SK-N-SH (cell line): ENCODE results near the gene C1orf232. TPM values are rescaled to one million over a fixed set of nuclear protein-coding genes. Genes with fewer than 3 reads are reported as not detected.

ENCODE experiments used
- CTCF ChIA-PET: fragments of 300-600, 350-600 bp; formaldehyde crosslinking; extraction: SDS; loops from one replicate; lab custom pipeline; 2021; lab: Yijun Ruan, JAX
- POLR2A ChIA-PET: fragments of 350-600 bp; sonication (Branson Sonifier 250); formaldehyde crosslinking; extraction: SDS; loops from one replicate; lab custom pipeline; 2020; ENCODE audit warnings: antibody characterized with exemption, inconsistent platforms; lab: Yijun Ruan, JAX
- DNase-seq: peaks from one replicate; pipeline ENCODE4 v3.0.0; 2012
- H2AFZ ChIP-seq: fragments of 200-600 bp; sonication (generic); 2 replicates; pipeline ENCODE4 v1.8.1; 2016; ENCODE audit warnings: antibody characterized with exemption, mild to moderate bottlenecking, low read depth
- H3F3A ChIP-seq: fragments of 200-600 bp; sonication (generic); replicated peaks from 2 replicates; pipeline ENCODE3; 2016; ENCODE audit warnings: antibody characterized with exemption, mild to moderate bottlenecking; ENCODE audit not compliant: insufficient read depth
- H3K27ac ChIP-seq, 2 experiments: fragments of 200-500 bp in 1 of 2; fragments of 200-600 bp in 1 of 2; sonication (Bioruptor generic) in 1 of 2; sonication (generic), shearing (Covaris generic) in 1 of 2; 2 replicates each; pipeline versions ENCODE4 v1.5.1 to v1.6.1; 2014 to 2016; ENCODE audit warnings: low read depth in 2 of 2, inconsistent platforms in 1 of 2, low read length in 1 of 2, mild to moderate bottlenecking in 1 of 2, mixed read lengths in 1 of 2
- H3K27me3 ChIP-seq: fragments of 200-600 bp; sonication (generic), shearing (Covaris generic); 2 replicates; pipeline ENCODE4 v1.6.1; 2016; ENCODE audit warnings: mixed run types; ENCODE audit not compliant: insufficient read depth
- H3K36me3 ChIP-seq, 2 experiments: fragments of 200-500 bp in 1 of 2; fragments of 200-600 bp in 1 of 2; sonication (Bioruptor generic) in 1 of 2; sonication (generic) in 1 of 2; replicated peaks in 1 of 2; 2 replicates each; pipeline versions ENCODE3 to v1.5.1; 2014 to 2016; ENCODE audit warnings: low read length in 1 of 2, mild to moderate bottlenecking in 1 of 2; ENCODE audit not compliant: insufficient read depth in 2 of 2, control insufficient read depth in 1 of 2
- H3K4me1 ChIP-seq, 2 experiments: fragments of 200-500 bp in 1 of 2; fragments of 200-600 bp in 1 of 2; sonication (Bioruptor generic) in 1 of 2; sonication (generic), shearing (Covaris generic) in 1 of 2; 2 replicates each; pipeline versions ENCODE4 v1.5.1 to v1.6.1; 2014 to 2016; ENCODE audit warnings: low read depth in 1 of 2, low read length in 1 of 2, mixed run types in 1 of 2; ENCODE audit not compliant: insufficient read depth in 2 of 2, control insufficient read depth in 1 of 2
- H3K4me2 ChIP-seq: fragments of 200-600 bp; sonication (generic), shearing (Covaris generic); 2 replicates; pipeline ENCODE4 v1.6.1; 2017; ENCODE audit warnings: mixed run types
- H3K4me3 ChIP-seq, 2 experiments: fragments of 200-500 bp in 1 of 2; fragments of 200-600 bp in 1 of 2; sonication (Bioruptor generic) in 1 of 2; sonication (generic), shearing (Covaris generic) in 1 of 2; 2 replicates each; pipeline versions ENCODE4 v1.5.1 to v1.8.1; 2014 to 2016; ENCODE audit warnings: low read depth in 2 of 2, inconsistent platforms in 1 of 2, low read length in 1 of 2, mild to moderate bottlenecking in 1 of 2, mixed read lengths in 1 of 2, moderate library complexity in 1 of 2
- H3K79me2 ChIP-seq: fragments of 200-600 bp; sonication (generic); 2 replicates; pipeline ENCODE4 v1.8.1; 2017; ENCODE audit warnings: mild to moderate bottlenecking; ENCODE audit not compliant: insufficient read depth
- H3K9ac ChIP-seq: fragments of 200-600 bp; sonication (generic); 2 replicates; pipeline ENCODE4 v1.6.1; 2017; ENCODE audit warnings: mixed run types
- H3K9me2 ChIP-seq: fragments of 200-600 bp; sonication (generic); 2 replicates; pipeline ENCODE4 v1.6.1; 2017; ENCODE audit warnings: mixed run types
- H3K9me3 ChIP-seq: fragments of 200-600 bp; sonication (generic); 2 replicates; pipeline ENCODE4 v1.6.1; 2017; ENCODE audit warnings: mixed run types, mild to moderate bottlenecking, moderate library complexity
- H4K20me1 ChIP-seq: fragments of 200-600 bp; sonication (generic); 2 replicates; pipeline ENCODE4 v1.6.1; 2017; ENCODE audit warnings: mild to moderate bottlenecking, mixed run types; ENCODE audit not compliant: insufficient read depth
- CHD2 ChIP-seq: fragments of 150-350 bp; IDR thresholded peaks from 2 replicates; pipeline ENCODE4 v1.6.1; 2018; ENCODE audit warnings: low read length; ENCODE audit not compliant: partially characterized antibody
- CTCF ChIP-seq: fragments of 200-600 bp; sonication (generic); IDR thresholded peaks from 2 replicates; pipeline ENCODE4 v1.6.1; 2017; ENCODE audit warnings: antibody characterized with exemption, mild to moderate bottlenecking, moderate library complexity
- EP300 ChIP-seq, 2 experiments: IDR thresholded peaks; 2 replicates each; pipeline versions ENCODE4 v1.4.0 to v1.6.1; 2012; ENCODE audit warnings: borderline replicate concordance in 1 of 2, low read depth in 1 of 2, low read length in 1 of 2
- EZH2phosphoT487 ChIP-seq: fragments of 200-600 bp; sonication (generic); IDR thresholded peaks from 2 replicates; pipeline ENCODE4 v1.6.1; 2017; ENCODE audit warnings: low read depth, mixed run types, mild to moderate bottlenecking, antibody characterized with exemption, moderate library complexity, borderline replicate concordance
- FOXJ3 ChIP-seq: sonication (generic); formaldehyde crosslinking; IDR thresholded peaks from 2 replicates; pipeline ENCODE4 v1.5.1; 2020; ENCODE audit warnings: mild to moderate bottlenecking, missing genetic modification reagents
- FOXM1 ChIP-seq: IDR thresholded peaks from 2 replicates; pipeline ENCODE4 v1.4.0; 2012; ENCODE audit warnings: low read depth, mild to moderate bottlenecking
- GABPA ChIP-seq: IDR thresholded peaks from 2 replicates; pipeline ENCODE4 v1.4.0; 2012; ENCODE audit warnings: low read depth, mild to moderate bottlenecking
- JUND ChIP-seq: IDR thresholded peaks from 2 replicates; pipeline ENCODE4 v1.4.0; 2012
- MXI1 ChIP-seq: IDR thresholded peaks from 2 replicates; pipeline ENCODE4 v1.6.1; 2012; ENCODE audit warnings: mild to moderate bottlenecking, low read depth, low read length, improper control_type of control experiment
- PBX3 ChIP-seq: IDR thresholded peaks from 2 replicates; pipeline ENCODE4; 2012
- RAD21 ChIP-seq: IDR thresholded peaks from 2 replicates; pipeline ENCODE4 v1.6.1; 2012; ENCODE audit warnings: mild to moderate bottlenecking, low read length
- RCOR1 ChIP-seq: fragments of 150-350 bp; IDR thresholded peaks from 2 replicates; pipeline ENCODE4 v1.6.1; 2017; ENCODE audit warnings: antibody characterized with exemption, low read length
- TCF12 ChIP-seq: IDR thresholded peaks from 2 replicates; pipeline ENCODE4 v1.4.0; 2012
- TEAD4 ChIP-seq: IDR thresholded peaks from 2 replicates; pipeline ENCODE4 v1.4.0; 2012; ENCODE audit warnings: mild to moderate bottlenecking, borderline replicate concordance; ENCODE audit not compliant: insufficient read depth
- USF1 ChIP-seq: IDR thresholded peaks from 2 replicates; pipeline ENCODE4 v1.4.0; 2012; ENCODE audit warnings: low read depth, borderline replicate concordance
- WGBS: methylation state at CpG from one replicate; pipeline ENCODE4 v1.1.6; 2017; ENCODE audit warnings: low lambda C conversion rate; 5-methylcytosine and 5-hydroxymethylcytosine counted together
- polyA plus RNA-seq, 3 experiments: library from polyadenylated mRNA; depleted of rRNA; stranded (reverse); fragments of >200 nt; gene quantifications; 2 replicates each; pipeline ENCODE4 v1.2.3, GENCODE V29; 2012

Gene C1orf232
- polyA plus RNA-seq, 1 of the 3 experiments (the other 2 are of a cell fraction), result not detected

DNA sequence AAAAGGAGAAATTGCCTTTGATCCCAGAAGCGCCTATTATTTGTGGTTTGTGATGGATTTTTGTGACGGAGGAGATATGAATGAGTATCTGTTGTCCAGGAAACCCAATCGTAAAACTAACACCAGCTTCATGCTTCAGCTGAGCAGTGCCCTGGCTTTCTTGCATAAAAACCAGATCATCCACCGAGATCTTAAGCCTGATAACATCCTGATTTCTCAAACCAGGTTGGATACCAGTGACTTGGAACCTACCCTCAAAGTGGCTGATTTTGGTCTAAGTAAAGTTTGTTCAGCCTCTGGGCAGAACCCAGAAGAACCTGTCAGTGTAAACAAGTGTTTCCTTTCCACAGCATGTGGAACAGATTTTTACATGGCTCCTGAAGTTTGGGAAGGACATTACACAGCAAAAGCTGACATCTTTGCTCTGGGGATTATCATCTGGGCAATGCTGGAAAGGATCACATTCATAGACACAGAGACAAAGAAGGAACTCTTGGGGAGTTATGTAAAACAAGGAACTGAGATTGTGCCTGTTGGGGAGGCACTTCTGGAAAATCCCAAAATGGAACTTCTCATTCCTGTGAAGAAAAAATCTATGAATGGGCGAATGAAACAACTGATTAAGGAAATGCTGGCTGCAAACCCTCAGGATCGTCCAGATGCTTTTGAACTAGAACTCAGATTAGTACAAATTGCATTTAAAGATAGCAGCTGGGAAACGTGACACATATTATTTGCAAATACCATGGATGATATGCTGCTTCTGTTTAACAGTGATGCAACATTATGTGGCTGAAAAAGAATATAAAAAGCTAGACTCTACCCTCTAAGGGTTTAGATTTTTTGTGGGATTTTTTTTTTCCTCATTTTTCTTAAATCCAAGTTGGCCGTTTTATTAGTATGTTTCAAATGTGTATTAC is 46.6 kb downstream of the C1orf232 start (continued):
- no peak for TF ChIP-seq TEAD4
- TF ChIP-seq TCF12, result peak; percentile 36
- TF ChIP-seq MXI1, result no peak; the same call in 1 of the 2 replicates
- TF ChIP-seq PBX3, result peak; percentile 7; the same call in 1 of the 2 replicates
- no peak for TF ChIP-seq CTCF
- no peak for TF ChIP-seq GABPA
- no peak for TF ChIP-seq RAD21
- TF ChIP-seq JUND, result no peak
- TF ChIP-seq FOXM1, result no peak
- TF ChIP-seq FOXJ3 (CRISPR knock-in tag), result no peak
- no peak for TF ChIP-seq EZH2phosphoT487
- no peak for TF ChIP-seq CHD2
- peak; percentile 50; the same call in 1 of the 2 replicates for TF ChIP-seq RCOR1
- no peak for TF ChIP-seq USF1

GRCh38 chr1:26119892-26120608 is 48.7 kb downstream of the C1orf232 start:
- H2AFZ ChIP-seq, result no peak overlapping the region
- no peaks in the 10 kb centered on the region; the same call in 1 of the 2 replicates for H4K20me1 ChIP-seq
- DNase-seq, result no peak
- H3K36me3 ChIP-seq, result peaks cover 20 to 22% of the 10 kb centered on the region in 2 experiments
- CTCF ChIA-PET, result interaction anchor here (0.9 to 1.2 kb wide), 2 partner anchors 18 to 23 kb away, joined by 3 to 5 read pairs; no protein-coding TSS in a partner anchor
- no peaks in the 10 kb centered on the region for H3K27me3 ChIP-seq
- H3F3A ChIP-seq, result peaks cover 20% of the 10 kb centered on the region
- H3K4me3 ChIP-seq, result no peak overlapping the region
- H3K4me2 ChIP-seq, result no peak overlapping the region
- H3K79me2 ChIP-seq, result peaks cover 13% of the 10 kb centered on the region; the same call in 1 of the 2 replicates
- no peak overlapping the region for H3K27ac ChIP-seq
- no peak for TF ChIP-seq EP300 (IDR thresholded peaks at IDR 0.05; ENCODE audit: borderline replicate concordance in 1 of 2, low read depth in 1 of 2, low read length in 1 of 2)
- TF ChIP-seq RAD21, result no peak
- no peaks in the 10 kb centered on the region for H3K9me2 ChIP-seq
- POLR2A ChIA-PET, result no interaction called here
- WGBS, result 96% methylated on average over 8 of the region's 9 CpGs
- peaks cover 5 to 7% of the 10 kb centered on the region in 2 experiments; a peak in 3 of 4 replicates for H3K4me1 ChIP-seq
- H3K9ac ChIP-seq, result no peak overlapping the region
- no peaks in the 10 kb centered on the region for H3K9me3 ChIP-seq
